ENCODE results near the gene XIRP1.

The XIRP1 gene

DNA sequence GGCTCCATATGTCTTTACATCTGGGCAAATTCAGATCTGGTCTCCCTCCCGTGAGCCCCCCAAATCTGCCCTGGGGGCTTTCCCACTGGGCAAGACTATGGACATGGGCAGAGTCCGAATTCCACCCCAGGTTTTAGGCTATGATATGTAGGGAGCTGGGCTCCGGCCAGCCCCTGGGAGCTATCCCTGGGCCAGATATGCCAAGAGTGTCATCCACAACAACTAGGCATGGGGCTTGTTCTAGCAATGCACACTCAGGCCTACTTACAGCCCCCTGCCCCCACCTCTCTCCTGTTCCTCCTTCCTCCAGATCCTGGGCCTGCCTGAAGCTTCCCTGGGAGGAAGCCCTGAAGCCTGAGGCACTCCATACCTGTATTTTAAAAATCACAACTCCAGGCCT is 622 bp downstream of the XIRP1 start:
- Histone ChIP-seq H3K36me3 (ENCODE audit: insufficient read depth, low read length) (no peaks in the 10 kb centered on the region), H3K27me3 (ENCODE audit: insufficient read depth, low read length, poor library complexity, severe bottlenecking) (no peaks in the 10 kb centered on the region), H3K4me2 (ENCODE audit: low read depth, low read length, poor library complexity, severe bottlenecking) (no peak overlapping the region), H3K9me3 (ENCODE audit: insufficient read depth, low read depth, low read length) (no peaks in the 10 kb centered on the region), H3K4me1 (ENCODE audit: insufficient read depth, low read length, poor library complexity, severe bottlenecking) (no peaks in the 10 kb centered on the region), H4K20me1 (ENCODE audit: insufficient read depth, low read length, poor library complexity, severe bottlenecking) (no peaks in the 10 kb centered on the region), H3F3A (ENCODE audit: low read depth) (no peaks in the 10 kb centered on the region), H3K9me2 (replicated peaks; ENCODE audit: low read depth, low read length) (no peaks in the 10 kb centered on the region), H2AFZ (ENCODE audit: low read length) (no peak overlapping the region), H3K9ac (ENCODE audit: low read depth, low read length, poor library complexity, severe bottlenecking) (no peak overlapping the region), H3K79me2 (ENCODE audit: insufficient read depth, low read length) (no peaks in the 10 kb centered on the region), H3K4me3 (ENCODE audit: low read length, poor library complexity, severe bottlenecking) (no peak overlapping the region)
- TF ChIP-seq, protein P1, sequence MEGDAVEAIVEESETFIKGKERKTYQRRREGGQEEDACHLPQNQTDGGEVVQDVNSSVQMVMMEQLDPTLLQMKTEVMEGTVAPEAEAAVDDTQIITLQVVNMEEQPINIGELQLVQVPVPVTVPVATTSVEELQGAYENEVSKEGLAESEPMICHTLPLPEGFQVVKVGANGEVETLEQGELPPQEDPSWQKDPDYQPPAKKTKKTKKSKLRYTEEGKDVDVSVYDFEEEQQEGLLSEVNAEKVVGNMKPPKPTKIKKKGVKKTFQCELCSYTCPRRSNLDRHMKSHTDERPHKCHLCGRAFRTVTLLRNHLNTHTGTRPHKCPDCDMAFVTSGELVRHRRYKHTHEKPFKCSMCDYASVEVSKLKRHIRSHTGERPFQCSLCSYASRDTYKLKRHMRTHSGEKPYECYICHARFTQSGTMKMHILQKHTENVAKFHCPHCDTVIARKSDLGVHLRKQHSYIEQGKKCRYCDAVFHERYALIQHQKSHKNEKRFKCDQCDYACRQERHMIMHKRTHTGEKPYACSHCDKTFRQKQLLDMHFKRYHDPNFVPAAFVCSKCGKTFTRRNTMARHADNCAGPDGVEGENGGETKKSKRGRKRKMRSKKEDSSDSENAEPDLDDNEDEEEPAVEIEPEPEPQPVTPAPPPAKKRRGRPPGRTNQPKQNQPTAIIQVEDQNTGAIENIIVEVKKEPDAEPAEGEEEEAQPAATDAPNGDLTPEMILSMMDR (conservative IDR thresholded peaks at IDR 0.05; ENCODE audit: low read length), result no peak
- TF ChIP-seq EZH2phosphoT487 (IDR thresholded peaks at IDR 0.05; ENCODE audit: borderline replicate concordance), result no peak

DNA sequence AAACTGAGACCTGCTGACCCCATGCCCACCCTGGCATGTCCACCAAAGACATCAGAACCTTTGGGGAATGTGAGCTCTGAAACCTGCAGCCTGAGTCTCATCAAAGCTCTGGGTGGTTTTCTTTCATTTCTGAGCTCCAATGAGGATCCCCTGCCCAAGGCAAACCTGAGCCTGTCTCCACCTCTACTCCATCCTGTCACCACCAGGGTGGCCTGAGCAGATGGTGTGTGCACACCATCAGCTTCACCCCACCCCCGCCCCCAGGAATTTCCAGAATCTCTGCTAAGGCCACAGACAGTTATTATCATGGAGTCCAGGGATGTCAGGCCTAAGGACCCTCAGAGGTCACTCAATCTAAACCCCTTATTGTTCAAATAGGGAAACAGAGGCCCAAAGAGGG is 1.3 kb downstream of the XIRP1 start:
- no peaks in the 10 kb centered on the region for H3K9me3 ChIP-seq (ENCODE audit: insufficient read depth, low read depth, low read length)
- no peaks in the 10 kb centered on the region for H3K79me2 ChIP-seq (ENCODE audit: insufficient read depth, low read length)
- H2AFZ ChIP-seq (ENCODE audit: low read length), result no peak overlapping the region
- H3K4me1 ChIP-seq (ENCODE audit: insufficient read depth, low read length, poor library complexity, severe bottlenecking), result no peaks in the 10 kb centered on the region
- TF ChIP-seq, protein P1 (conservative IDR thresholded peaks at IDR 0.05; ENCODE audit: low read length), result no peak
- TF ChIP-seq EZH2phosphoT487 (IDR thresholded peaks at IDR 0.05; ENCODE audit: borderline replicate concordance), result no peak
- no peaks in the 10 kb centered on the region for H4K20me1 ChIP-seq (ENCODE audit: insufficient read depth, low read length, poor library complexity, severe bottlenecking)
- no peak overlapping the region for H3K4me2 ChIP-seq (ENCODE audit: low read depth, low read length, poor library complexity, severe bottlenecking)
- no peaks in the 10 kb centered on the region for H3K27me3 ChIP-seq (ENCODE audit: insufficient read depth, low read length, poor library complexity, severe bottlenecking)
- H3F3A ChIP-seq (ENCODE audit: low read depth), result no peaks in the 10 kb centered on the region
- no peak overlapping the region for H3K4me3 ChIP-seq (ENCODE audit: low read length, poor library complexity, severe bottlenecking)
- no peaks in the 10 kb centered on the region for H3K36me3 ChIP-seq (ENCODE audit: insufficient read depth, low read length)
- no peak overlapping the region for H3K9ac ChIP-seq (ENCODE audit: low read depth, low read length, poor library complexity, severe bottlenecking)
- no peaks in the 10 kb centered on the region for H3K9me2 ChIP-seq (replicated peaks; ENCODE audit: low read depth, low read length)

DNA sequence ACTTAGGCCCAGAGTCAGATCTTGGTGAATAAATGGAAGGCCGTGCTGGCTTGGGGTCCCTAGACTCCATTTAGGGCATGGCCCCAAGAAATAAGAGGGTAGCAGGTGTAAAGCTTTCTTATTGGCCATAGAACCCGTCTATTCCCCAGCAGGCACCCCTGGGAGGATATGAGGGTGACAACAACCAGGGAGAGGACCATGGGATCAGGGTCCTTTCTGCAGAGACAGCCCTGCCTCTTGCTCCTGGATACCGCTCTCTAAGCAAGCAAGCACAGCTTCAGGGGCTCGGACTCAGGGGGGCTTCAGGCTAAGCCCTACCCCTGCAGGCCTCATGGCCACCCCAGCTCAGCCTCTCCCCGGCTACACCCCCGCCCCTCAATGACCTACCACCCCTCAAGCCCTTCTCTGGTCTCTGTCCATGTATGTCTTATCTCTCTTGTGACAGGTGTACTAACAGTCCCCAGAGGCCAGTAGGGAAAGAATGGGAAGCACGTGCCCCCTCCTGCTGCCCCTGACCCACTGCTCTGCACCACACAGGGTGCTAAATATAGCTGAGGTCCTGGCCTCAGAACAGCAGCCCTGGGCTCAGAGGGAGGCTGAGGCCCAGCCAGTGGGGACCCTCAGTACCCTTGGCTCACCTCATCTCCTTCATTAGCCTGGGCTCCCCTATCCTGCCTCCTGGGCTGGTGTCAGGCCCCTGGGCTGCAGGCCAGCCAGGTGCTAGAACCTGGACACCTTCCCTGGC is 1.9 kb downstream of the XIRP1 start:
- Histone ChIP-seq H3K9ac (ENCODE audit: low read depth, low read length, poor library complexity, severe bottlenecking) (no peak overlapping the region), H3K27me3 (ENCODE audit: insufficient read depth, low read length, poor library complexity, severe bottlenecking) (no peaks in the 10 kb centered on the region), H3K9me2 (replicated peaks; ENCODE audit: low read depth, low read length) (no peaks in the 10 kb centered on the region), H3K36me3 (ENCODE audit: insufficient read depth, low read length) (no peaks in the 10 kb centered on the region), H3K79me2 (ENCODE audit: insufficient read depth, low read length) (no peaks in the 10 kb centered on the region), H2AFZ (ENCODE audit: low read length) (no peak overlapping the region), H4K20me1 (ENCODE audit: insufficient read depth, low read length, poor library complexity, severe bottlenecking) (no peaks in the 10 kb centered on the region), H3F3A (ENCODE audit: low read depth) (no peaks in the 10 kb centered on the region), H3K9me3 (ENCODE audit: insufficient read depth, low read depth, low read length) (no peaks in the 10 kb centered on the region), H3K4me3 (ENCODE audit: low read length, poor library complexity, severe bottlenecking) (no peak overlapping the region), H3K4me1 (ENCODE audit: insufficient read depth, low read length, poor library complexity, severe bottlenecking) (no peaks in the 10 kb centered on the region), H3K4me2 (ENCODE audit: low read depth, low read length, poor library complexity, severe bottlenecking) (no peak overlapping the region)
- TF ChIP-seq EZH2phosphoT487 (IDR thresholded peaks at IDR 0.05; ENCODE audit: borderline replicate concordance), result no peak
- TF ChIP-seq, protein P1 (conservative IDR thresholded peaks at IDR 0.05; ENCODE audit: low read length), result no peak

Measured in Loucy (cell line).